Suppressor macrophage treated with lipopolysaccharide for 1 hour (primary cell): ENCODE results near the gene BSN.

Source experiments
- DNase-seq, 3 donors: peaks; one replicate each; pipeline ENCODE4 v3.0.0-alpha.2; 2020 to 2022

BSN gene

GRCh38 chr3:49717959-49718857 lies 163.9 kb downstream of the BSN start:
- no peak for DNase-seq

GRCh38 chr3:49718858-49719213 lies 164.6 kb downstream of the BSN start:
- peak in 1 of 3 donors; percentile 7 for DNase-seq

- DNase-seq: peak; percentile 95 to 99 (median 97)
Measured at GRCh38 chr3:49719214-49719884, 165.1 kb downstream of the BSN start, which contains the start of gene AMIGO3. Gene AMIGO3, minus strand, starts transcription at chr3:49719684. Its CDS starts 219 bp downstream, at chr3:49719465.
